ENCODE results near the gene BICC1. TPM values are rescaled to one million over a fixed set of nuclear protein-coding genes. Genes with fewer than 3 reads are reported as not detected.

Gene BICC1
- total and polyA plus RNA-seq, 2 of the 4 experiments (the other 2 are of a cell fraction): 5.7 to 42.5 TPM

- H2BK5ac ChIP-seq (ENCODE audit: low read depth, low read length, poor library complexity, severe bottlenecking): no peak overlapping the region
- H3K4me2 ChIP-seq (ENCODE audit: low read depth, low read length): no peak overlapping the region
- H2AK9ac ChIP-seq (replicated peaks; ENCODE audit: low read depth, low read length, poor library complexity): no peak overlapping the region
- DNase-seq (no peak), ATAC-seq (ENCODE audit: low read depth) (no peak)
- H4K91ac ChIP-seq (ENCODE audit: insufficient read depth, low read depth, low read length): no peak overlapping the region
- BruUV-seq (replicated peaks): no TSS peak
- H2AK5ac ChIP-seq (ENCODE audit: low read depth, low read length): no peak overlapping the region
- no peak overlapping the region for H4K8ac ChIP-seq (ENCODE audit: low read depth in 2 of 2, low read length in 2 of 2)
- H2AFZ ChIP-seq (replicated peaks; ENCODE audit: low read length, poor library complexity): no peak overlapping the region
- no peak overlapping the region; the same call in 1 of the 2 replicates for H3K18ac ChIP-seq (ENCODE audit: low read depth, low read length)
- H4K20me1 ChIP-seq (ENCODE audit: insufficient read depth, low read length): no peaks in the 10 kb centered on the region
- H3K56ac ChIP-seq (ENCODE audit: extremely low read depth, insufficient read depth, low read length): no peak overlapping the region
- H3K36me3 ChIP-seq (ENCODE audit: control insufficient read depth, insufficient read depth, low read length): no peaks in the 10 kb centered on the region
- H3K27me3 ChIP-seq (ENCODE audit: control insufficient read depth, insufficient read depth, low read length): no peaks in the 10 kb centered on the region
- no peak overlapping the region for H3K14ac ChIP-seq (replicated peaks; ENCODE audit: low read depth, low read length)
- no peak overlapping the region for H3K27ac ChIP-seq (ENCODE audit: insufficient read depth, low read length)
- dilution Hi-C loops (cut with HindIII; ENCODE audit: low sequenced_read_pairs, unreplicated experiment): no loop called here
- no peaks in the 10 kb centered on the region for H3K79me1 ChIP-seq (ENCODE audit: low read depth in 1 of 2, low read length in 2 of 2)
- in situ Hi-C loops (cut with MboI; ENCODE audit: low sequenced_read_pairs): no loop called here
- H3K4ac ChIP-seq (ENCODE audit: low read depth, low read length): no peak overlapping the region
- POLR2A ChIA-PET (ENCODE audit: unreplicated experiment): no interaction called here
- H3K9me1 ChIP-seq (ENCODE audit: insufficient read depth, low read length): 0 out of 2 replicates have a peak, but pooled peaks cover 3% of the 10 kb centered on the region
- H3K4me3 ChIP-seq (ENCODE audit: insufficient read depth, low read depth, low read length): no peak overlapping the region
- intact Hi-C loops (cut with micrococcal nuclease): no loop called here
- no CpG with 5 or more reads among the region's 2 CpGs for WGBS, 2 experiments (ENCODE audit: extremely low coverage in 2 of 2, insufficient read length in 1 of 2)
- CTCF ChIA-PET: no interaction called here
- H2BK20ac ChIP-seq (ENCODE audit: low read depth, low read length): no peak overlapping the region
- H2BK15ac ChIP-seq (ENCODE audit: low read depth, low read length): no peak overlapping the region
- no peak overlapping the region for H2BK120ac ChIP-seq (ENCODE audit: low read depth, low read length)
- H3K9me3 ChIP-seq (ENCODE audit: control insufficient read depth, insufficient read depth, low read length): no peaks in the 10 kb centered on the region
- H4K5ac ChIP-seq (ENCODE audit: low read depth, low read length): no peak overlapping the region
- H3K4me1 ChIP-seq (ENCODE audit: control insufficient read depth, insufficient read depth, low read length): peaks cover 6% of the 10 kb centered on the region; the same call in 1 of the 2 replicates
- H3K23ac ChIP-seq (ENCODE audit: low read depth, low read length): no peak overlapping the region
- no peak overlapping the region for H3K9ac ChIP-seq (ENCODE audit: low read depth, low read length)
- TF ChIP-seq RFX5 (IDR thresholded peaks at IDR 0.05; ENCODE audit: low read depth, low read length): no peak
- TF ChIP-seq ELK1 (IDR thresholded peaks at IDR 0.05; ENCODE audit: borderline replicate concordance, low read depth, low read length): no peak
Measured at GRCh38 chr10:58481569-58482109, 31.0 kb upstream of the BICC1 start.

All from IMR-90 (cell line).